Endothelial cell of umbilical vein (primary cell): ENCODE measurements around the gene BCL2A1.

Experiments
- CTCF ChIP-seq, 2 donors: IDR thresholded peaks; 1 replicate in 1 of 2; 2 replicates in 1 of 2; pipeline ENCODE4 v1.5.1; 2011; ENCODE audit warnings: low read length in 2 of 2, mild to moderate bottlenecking in 2 of 2, moderate library complexity in 2 of 2, control low read depth in 1 of 2, inconsistent platforms in 1 of 2, low read depth in 1 of 2; ENCODE audit not compliant: insufficient read depth in 1 of 2; ENCODE audit errors: extremely low read depth in 1 of 2
- EZH2 ChIP-seq: IDR thresholded peaks from 2 replicates; pipeline ENCODE4 v1.6.1; 2012; ENCODE audit warnings: borderline replicate concordance, low read depth, mild to moderate bottlenecking, moderate library complexity, low read length, inconsistent platforms; ENCODE audit not compliant: severe bottlenecking
- MAX ChIP-seq: IDR thresholded peaks from 2 replicates; pipeline ENCODE4 v1.6.1; 2011; ENCODE audit not compliant: insufficient read depth, insufficient read length
- POLR2A ChIP-seq: IDR thresholded peaks from 2 replicates; pipeline ENCODE4 v1.6.1; 2012; ENCODE audit warnings: low read depth, mild to moderate bottlenecking, control low read depth, low read length
- POLR2AphosphoS5 ChIP-seq: IDR thresholded peaks from 2 replicates; pipeline ENCODE4 v1.6.1; 2012; ENCODE audit warnings: low read depth, mild to moderate bottlenecking, control low read depth, low read length, moderate library complexity; ENCODE audit not compliant: insufficient read depth

DNA sequence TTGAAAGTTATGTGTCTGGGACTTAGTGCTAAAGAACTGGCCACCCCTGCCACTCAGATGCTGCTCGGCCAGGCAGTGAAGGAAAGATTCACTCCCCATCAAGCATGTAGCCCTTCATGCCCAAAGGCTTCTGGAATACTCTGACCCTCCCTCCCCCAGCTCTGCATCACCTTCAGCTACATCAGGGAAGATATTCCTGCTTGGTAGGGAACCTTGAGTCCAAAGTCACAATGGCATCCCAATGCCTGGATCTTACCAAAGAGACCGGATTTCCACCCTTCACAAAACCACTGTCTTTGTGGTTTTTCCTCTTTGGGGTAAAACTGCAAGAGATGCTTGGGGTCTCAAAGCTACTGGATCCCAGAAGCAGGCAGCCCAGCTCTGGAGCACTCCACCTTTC is 18.2 kb upstream of the BCL2A1 start:
- TF ChIP-seq MAX (no peak), CTCF (IDR thresholded peaks at IDR 0.05; ENCODE audit: extremely low read depth in 1 of 2, insufficient read depth in 1 of 2, low read depth in 1 of 2, low read length in 2 of 2) (no peak), POLR2AphosphoS5 (no peak), POLR2A (no peak), EZH2 (no peak)
